IMR-90 (cell line): ENCODE measurements around the gene B9D1.

Experiments
- BHLHE40 ChIP-seq: fragments of 150-350 bp; IDR thresholded peaks from 2 replicates; pipeline ENCODE4 v1.6.1; 2016; ENCODE audit warnings: mild to moderate bottlenecking, low read depth, low read length
- MAZ ChIP-seq: IDR thresholded peaks from 2 replicates; pipeline ENCODE4 v1.6.1; 2012; ENCODE audit warnings: low read depth, mild to moderate bottlenecking, low read length, improper control_type of control experiment, moderate library complexity, borderline replicate concordance
- POLR2A ChIP-seq: IDR thresholded peaks from 2 replicates; pipeline ENCODE4 v1.6.1; 2012; ENCODE audit warnings: mild to moderate bottlenecking, low read depth, low read length
- RCOR1 ChIP-seq: IDR thresholded peaks from 2 replicates; pipeline ENCODE4 v1.6.1; 2012; ENCODE audit warnings: mild to moderate bottlenecking, low read length, improper control_type of control experiment; ENCODE audit not compliant: insufficient replicate concordance
- RFX5 ChIP-seq: IDR thresholded peaks from 2 replicates; pipeline ENCODE4 v1.8.0; 2012; ENCODE audit warnings: low read depth, mild to moderate bottlenecking, low read length, moderate library complexity
- TF ChIP-seq, protein P1 (sequence below): conservative IDR thresholded peaks from 2 replicates; pipeline ENCODE4 v1.5.1; 2012; ENCODE audit warnings: mild to moderate bottlenecking, low read depth, low read length, improper control_type of control experiment

DNA sequence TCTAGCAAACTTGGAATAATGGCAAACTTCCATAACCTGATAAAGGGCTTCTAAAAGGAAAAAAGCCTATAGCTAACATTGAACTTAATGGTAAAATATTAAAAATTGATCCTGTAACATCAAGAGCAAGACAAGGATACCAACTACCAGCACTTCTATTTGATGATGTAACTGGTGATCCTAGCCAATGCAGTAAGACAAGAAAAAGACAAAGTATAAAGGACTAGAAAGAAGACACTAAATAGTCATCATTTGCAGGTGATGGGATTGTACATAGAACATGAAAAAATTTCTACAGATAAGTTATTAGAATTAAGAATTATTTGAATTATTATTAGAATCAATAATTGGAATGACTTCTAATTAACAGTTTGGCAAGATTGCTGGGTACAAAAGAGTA is 37.0 kb downstream of the B9D1 start:
- TF ChIP-seq POLR2A (no peak), RCOR1 (no peak), RFX5 (no peak), MAZ (no peak), BHLHE40 (no peak)
- TF ChIP-seq, protein P1, sequence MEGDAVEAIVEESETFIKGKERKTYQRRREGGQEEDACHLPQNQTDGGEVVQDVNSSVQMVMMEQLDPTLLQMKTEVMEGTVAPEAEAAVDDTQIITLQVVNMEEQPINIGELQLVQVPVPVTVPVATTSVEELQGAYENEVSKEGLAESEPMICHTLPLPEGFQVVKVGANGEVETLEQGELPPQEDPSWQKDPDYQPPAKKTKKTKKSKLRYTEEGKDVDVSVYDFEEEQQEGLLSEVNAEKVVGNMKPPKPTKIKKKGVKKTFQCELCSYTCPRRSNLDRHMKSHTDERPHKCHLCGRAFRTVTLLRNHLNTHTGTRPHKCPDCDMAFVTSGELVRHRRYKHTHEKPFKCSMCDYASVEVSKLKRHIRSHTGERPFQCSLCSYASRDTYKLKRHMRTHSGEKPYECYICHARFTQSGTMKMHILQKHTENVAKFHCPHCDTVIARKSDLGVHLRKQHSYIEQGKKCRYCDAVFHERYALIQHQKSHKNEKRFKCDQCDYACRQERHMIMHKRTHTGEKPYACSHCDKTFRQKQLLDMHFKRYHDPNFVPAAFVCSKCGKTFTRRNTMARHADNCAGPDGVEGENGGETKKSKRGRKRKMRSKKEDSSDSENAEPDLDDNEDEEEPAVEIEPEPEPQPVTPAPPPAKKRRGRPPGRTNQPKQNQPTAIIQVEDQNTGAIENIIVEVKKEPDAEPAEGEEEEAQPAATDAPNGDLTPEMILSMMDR: no peak
